ENCODE measurements around the gene PLS3. TPM values are rescaled to one million over a fixed set of nuclear protein-coding genes. Genes with fewer than 3 reads are reported as not detected.

Gene PLS3
- total and polyA plus RNA-seq, 9 of the 15 experiments (the other 6 are each of a cell fraction or from before 2014, with no cell fraction given): 0.03 to 0.42 (median 0.03) TPM; not detected in 4

DNA sequence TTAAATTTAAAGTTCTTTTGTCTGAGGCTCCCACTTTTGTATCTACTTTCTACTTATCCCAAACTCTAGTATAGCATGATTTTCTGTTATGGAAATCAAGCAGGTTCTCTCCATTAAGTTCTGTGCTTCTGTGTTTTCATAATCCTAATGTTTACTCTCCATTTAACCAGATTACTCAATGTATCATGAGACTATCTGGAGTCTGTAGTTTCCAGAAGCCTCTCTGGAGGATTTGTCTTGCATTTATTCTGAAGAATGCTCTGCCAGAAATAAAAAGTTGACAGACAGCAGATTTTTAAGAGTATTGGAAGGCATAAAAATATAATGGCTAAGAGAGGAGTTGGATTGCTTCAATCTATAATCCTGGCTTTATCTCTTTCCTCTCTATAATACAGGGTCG is 39.2 kb upstream of the PLS3 start (continued):
- TF ChIP-seq, protein P1, sequence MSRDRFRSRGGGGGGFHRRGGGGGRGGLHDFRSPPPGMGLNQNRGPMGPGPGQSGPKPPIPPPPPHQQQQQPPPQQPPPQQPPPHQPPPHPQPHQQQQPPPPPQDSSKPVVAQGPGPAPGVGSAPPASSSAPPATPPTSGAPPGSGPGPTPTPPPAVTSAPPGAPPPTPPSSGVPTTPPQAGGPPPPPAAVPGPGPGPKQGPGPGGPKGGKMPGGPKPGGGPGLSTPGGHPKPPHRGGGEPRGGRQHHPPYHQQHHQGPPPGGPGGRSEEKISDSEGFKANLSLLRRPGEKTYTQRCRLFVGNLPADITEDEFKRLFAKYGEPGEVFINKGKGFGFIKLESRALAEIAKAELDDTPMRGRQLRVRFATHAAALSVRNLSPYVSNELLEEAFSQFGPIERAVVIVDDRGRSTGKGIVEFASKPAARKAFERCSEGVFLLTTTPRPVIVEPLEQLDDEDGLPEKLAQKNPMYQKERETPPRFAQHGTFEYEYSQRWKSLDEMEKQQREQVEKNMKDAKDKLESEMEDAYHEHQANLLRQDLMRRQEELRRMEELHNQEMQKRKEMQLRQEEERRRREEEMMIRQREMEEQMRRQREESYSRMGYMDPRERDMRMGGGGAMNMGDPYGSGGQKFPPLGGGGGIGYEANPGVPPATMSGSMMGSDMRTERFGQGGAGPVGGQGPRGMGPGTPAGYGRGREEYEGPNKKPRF (IDR thresholded peaks at IDR 0.05; ENCODE audit: low read depth, low read length): no peak
- no peak for TF ChIP-seq ZNF217 (CRISPR knock-in tag; IDR thresholded peaks at IDR 0.05)
- no peak for TF ChIP-seq SIRT6 (IDR thresholded peaks at IDR 0.05; ENCODE audit: low read depth, low read length)
- TF ChIP-seq, protein P2, sequence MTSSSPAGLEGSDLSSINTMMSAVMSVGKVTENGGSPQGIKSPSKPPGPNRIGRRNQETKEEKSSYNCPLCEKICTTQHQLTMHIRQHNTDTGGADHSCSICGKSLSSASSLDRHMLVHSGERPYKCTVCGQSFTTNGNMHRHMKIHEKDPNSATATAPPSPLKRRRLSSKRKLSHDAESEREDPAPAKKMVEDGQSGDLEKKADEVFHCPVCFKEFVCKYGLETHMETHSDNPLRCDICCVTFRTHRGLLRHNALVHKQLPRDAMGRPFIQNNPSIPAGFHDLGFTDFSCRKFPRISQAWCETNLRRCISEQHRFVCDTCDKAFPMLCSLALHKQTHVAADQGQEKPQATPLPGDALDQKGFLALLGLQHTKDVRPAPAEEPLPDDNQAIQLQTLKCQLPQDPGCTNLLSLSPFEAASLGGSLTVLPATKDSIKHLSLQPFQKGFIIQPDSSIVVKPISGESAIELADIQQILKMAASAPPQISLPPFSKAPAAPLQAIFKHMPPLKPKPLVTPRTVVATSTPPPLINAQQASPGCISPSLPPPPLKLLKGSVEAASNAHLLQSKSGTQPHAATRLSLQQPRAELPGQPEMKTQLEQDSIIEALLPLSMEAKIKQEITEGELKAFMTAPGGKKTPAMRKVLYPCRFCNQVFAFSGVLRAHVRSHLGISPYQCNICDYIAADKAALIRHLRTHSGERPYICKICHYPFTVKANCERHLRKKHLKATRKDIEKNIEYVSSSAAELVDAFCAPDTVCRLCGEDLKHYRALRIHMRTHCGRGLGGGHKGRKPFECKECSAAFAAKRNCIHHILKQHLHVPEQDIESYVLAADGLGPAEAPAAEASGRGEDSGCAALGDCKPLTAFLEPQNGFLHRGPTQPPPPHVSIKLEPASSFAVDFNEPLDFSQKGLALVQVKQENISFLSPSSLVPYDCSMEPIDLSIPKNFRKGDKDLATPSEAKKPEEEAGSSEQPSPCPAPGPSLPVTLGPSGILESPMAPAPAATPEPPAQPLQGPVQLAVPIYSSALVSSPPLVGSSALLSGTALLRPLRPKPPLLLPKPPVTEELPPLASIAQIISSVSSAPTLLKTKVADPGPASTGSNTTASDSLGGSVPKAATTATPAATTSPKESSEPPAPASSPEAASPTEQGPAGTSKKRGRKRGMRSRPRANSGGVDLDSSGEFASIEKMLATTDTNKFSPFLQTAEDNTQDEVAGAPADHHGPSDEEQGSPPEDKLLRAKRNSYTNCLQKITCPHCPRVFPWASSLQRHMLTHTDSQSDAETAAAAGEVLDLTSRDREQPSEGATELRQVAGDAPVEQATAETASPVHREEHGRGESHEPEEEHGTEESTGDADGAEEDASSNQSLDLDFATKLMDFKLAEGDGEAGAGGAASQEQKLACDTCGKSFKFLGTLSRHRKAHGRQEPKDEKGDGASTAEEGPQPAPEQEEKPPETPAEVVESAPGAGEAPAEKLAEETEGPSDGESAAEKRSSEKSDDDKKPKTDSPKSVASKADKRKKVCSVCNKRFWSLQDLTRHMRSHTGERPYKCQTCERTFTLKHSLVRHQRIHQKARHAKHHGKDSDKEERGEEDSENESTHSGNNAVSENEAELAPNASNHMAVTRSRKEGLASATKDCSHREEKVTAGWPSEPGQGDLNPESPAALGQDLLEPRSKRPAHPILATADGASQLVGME (CRISPR knock-in tag; IDR thresholded peaks at IDR 0.05): no peak
- TF ChIP-seq ZKSCAN1 (IDR thresholded peaks at IDR 0.05; ENCODE audit: low read depth, low read length): no peak
- no peak for TF ChIP-seq NELFE (IDR thresholded peaks at IDR 0.05; ENCODE audit: insufficient read depth, insufficient read length)
